H9 (cell line): Measurements from ENCODE around the gene BLMH. TPM values are rescaled to one million over a fixed set of nuclear protein-coding genes. Genes with fewer than 3 reads are reported as not detected.

Source experiments
- DNase-seq: peaks from one replicate; pipeline ENCODE4 v3.0.0-alpha.2; 2017
- H2AFZ ChIP-seq: one replicate; pipeline ENCODE4 v1.6.1; 2013; ENCODE audit warnings: mild to moderate bottlenecking, low read length, control low read depth, moderate library complexity
- H2AK5ac ChIP-seq: 2 replicates; pipeline ENCODE4 v1.6.1; 2013; ENCODE audit warnings: low read length, control low read depth, mixed read lengths; ENCODE audit not compliant: insufficient read length
- H2BK120ac ChIP-seq: one replicate; pipeline ENCODE4 v1.6.1; 2013; ENCODE audit warnings: low read depth, mild to moderate bottlenecking, low read length, control low read depth, inconsistent platforms; ENCODE audit not compliant: poor library complexity, severe bottlenecking
- H2BK12ac ChIP-seq: 2 replicates; pipeline ENCODE4 v1.6.1; 2013; ENCODE audit warnings: low read length, control low read depth, mixed read lengths, low read depth; ENCODE audit not compliant: insufficient read length
- H2BK15ac ChIP-seq: 2 replicates; pipeline ENCODE4 v1.6.1; 2013; ENCODE audit warnings: low read depth, low read length, control low read depth
- H2BK20ac ChIP-seq: one replicate; pipeline ENCODE4 v1.6.1; 2013; ENCODE audit warnings: low read depth, mild to moderate bottlenecking, low read length, control low read depth, inconsistent platforms; ENCODE audit not compliant: poor library complexity, severe bottlenecking
- H2BK5ac ChIP-seq: 2 replicates; pipeline ENCODE4 v1.6.1; 2013; ENCODE audit warnings: low read length, control low read depth, mixed read lengths; ENCODE audit not compliant: insufficient read length
- H3K14ac ChIP-seq: 2 replicates; pipeline ENCODE4 v1.6.1; 2013; ENCODE audit warnings: low read length, control low read depth; ENCODE audit not compliant: insufficient read depth
- H3K18ac ChIP-seq: 2 replicates; pipeline ENCODE4 v1.6.1; 2013; ENCODE audit warnings: low read depth, mild to moderate bottlenecking, mixed read lengths, low read length, control low read depth; ENCODE audit not compliant: insufficient read length
- H3K23ac ChIP-seq: 2 replicates; pipeline ENCODE4 v1.6.1; 2013; ENCODE audit warnings: low read length, control low read depth, mixed read lengths, low read depth; ENCODE audit not compliant: insufficient read length
- H3K23me2 ChIP-seq: 2 replicates; pipeline ENCODE4 v1.6.1; 2013; ENCODE audit warnings: low read depth, mild to moderate bottlenecking, mixed read lengths, low read length, control low read depth; ENCODE audit not compliant: insufficient read length, poor library complexity, severe bottlenecking
- H3K27ac ChIP-seq: 2 replicates; pipeline ENCODE4 v1.5.1; 2013; ENCODE audit warnings: low read length, control low read depth, mixed read lengths, low read depth; ENCODE audit not compliant: insufficient read length
- H3K27me3 ChIP-seq: 2 replicates; pipeline ENCODE4 v1.6.1; 2013; ENCODE audit warnings: low read length, control low read depth, inconsistent platforms; ENCODE audit not compliant: insufficient read depth
- H3K4ac ChIP-seq: 2 replicates; pipeline ENCODE4 v1.6.1; 2013; ENCODE audit warnings: low read depth, mild to moderate bottlenecking, control low read depth, inconsistent platforms, low read length, moderate library complexity
- H3K4me1 ChIP-seq: 2 replicates; pipeline ENCODE4 v1.6.1; 2013; ENCODE audit warnings: low read length, control low read depth, inconsistent platforms; ENCODE audit not compliant: insufficient read depth
- H3K4me2 ChIP-seq: 2 replicates; pipeline ENCODE4 v1.6.1; 2013; ENCODE audit warnings: low read length, control low read depth, mixed read lengths; ENCODE audit not compliant: insufficient read length, insufficient read depth
- H3K56ac ChIP-seq: 2 replicates; pipeline ENCODE4 v1.6.1; 2013; ENCODE audit warnings: low read depth, mild to moderate bottlenecking, mixed read lengths, low read length, control low read depth; ENCODE audit not compliant: insufficient read length
- H3K79me1 ChIP-seq: 2 replicates; pipeline ENCODE4 v1.6.1; 2013; ENCODE audit warnings: low read depth, mild to moderate bottlenecking, moderate library complexity, low read length, control low read depth, inconsistent platforms; ENCODE audit not compliant: insufficient read depth, poor library complexity, severe bottlenecking
- H3K79me2 ChIP-seq: 2 replicates; pipeline ENCODE4 v1.6.1; 2013; ENCODE audit warnings: low read length, control low read depth, inconsistent platforms; ENCODE audit not compliant: insufficient read depth
- H3K9ac ChIP-seq: 2 replicates; pipeline ENCODE4 v1.6.1; 2013; ENCODE audit warnings: low read length, control low read depth, mixed read lengths; ENCODE audit not compliant: insufficient read length; ENCODE audit errors: extremely low read depth
- H3K9me3 ChIP-seq: one replicate; pipeline ENCODE4 v1.6.1; 2013; ENCODE audit warnings: low read depth, low read length, inconsistent platforms; ENCODE audit not compliant: control insufficient read depth
- H3T11ph ChIP-seq: one replicate; pipeline ENCODE4 v1.6.1; 2013; ENCODE audit warnings: mild to moderate bottlenecking, low read length, control low read depth, inconsistent platforms
- H4K20me1 ChIP-seq: one replicate; pipeline ENCODE4 v1.6.1; 2013; ENCODE audit not compliant: control insufficient read depth, insufficient read length, insufficient read depth
- H4K5ac ChIP-seq: 2 replicates; pipeline ENCODE4 v1.6.1; 2013; ENCODE audit warnings: low read depth, mild to moderate bottlenecking, mixed read lengths, low read length, control low read depth; ENCODE audit not compliant: insufficient read length
- H4K8ac ChIP-seq: replicated peaks from 2 replicates; pipeline ENCODE4 v1.6.1; 2013; ENCODE audit warnings: low read length, control low read depth, mixed read lengths, low read depth; ENCODE audit not compliant: insufficient read length
- H4K91ac ChIP-seq: 2 replicates; pipeline ENCODE4 v1.6.1; 2013; ENCODE audit warnings: low read depth, mild to moderate bottlenecking, moderate library complexity, mixed read lengths, low read length, control low read depth; ENCODE audit not compliant: insufficient read length
- H3K27ac Mint-ChIP-seq, 3 experiments: 2 replicates in 2 of 3; 3 replicates in 1 of 3; pipeline ENCODE4 v1.8.0; 2020 to 2021; ENCODE audit warnings: mixed read lengths in 3 of 3, mild to moderate bottlenecking in 1 of 3, moderate library complexity in 1 of 3
- H3K27me3 Mint-ChIP-seq: 2 replicates; pipeline ENCODE4 v1.8.0; 2021; ENCODE audit warnings: low read depth, mild to moderate bottlenecking, moderate library complexity, mixed read lengths
- H3K36me3 Mint-ChIP-seq, 3 experiments: 2 replicates in 2 of 3; 3 replicates in 1 of 3; pipeline ENCODE4 v1.8.0; 2020 to 2021; ENCODE audit warnings: low read depth in 3 of 3, mixed read lengths in 3 of 3; ENCODE audit not compliant: insufficient read depth in 1 of 3
- H3K4me1 Mint-ChIP-seq, 2 experiments: 2 replicates each; pipeline ENCODE4 v1.8.0; 2020; ENCODE audit warnings: mixed read lengths in 2 of 2
- H3K4me3 Mint-ChIP-seq, 2 experiments: 2 replicates in 1 of 2; 3 replicates in 1 of 2; pipeline ENCODE4 v1.8.0; 2020 to 2021; ENCODE audit warnings: mild to moderate bottlenecking in 2 of 2, mixed read lengths in 2 of 2, moderate library complexity in 1 of 2
- H3K9me3 Mint-ChIP-seq, 2 experiments: 2 replicates in 1 of 2; 3 replicates in 1 of 2; pipeline ENCODE4 v1.8.0; 2020; ENCODE audit warnings: mild to moderate bottlenecking in 2 of 2, mixed read lengths in 2 of 2, moderate library complexity in 1 of 2
- CTCF ChIP-seq: fragments of 200-600 bp; sonication (generic); conservative IDR thresholded peaks from 3 replicates; pipeline ENCODE4 v1.8.0; 2021; ENCODE audit warnings: antibody characterized with exemption, mild to moderate bottlenecking
- WGBS: extraction: QIAGEN DNeasy Blood & Tissue Kit; methylation state at CpG from one replicate; pipeline ENCODE4 v1.1.7; 2013; ENCODE audit warnings: missing lambda C conversion rate, low lambda C conversion rate, mixed read lengths; ENCODE audit not compliant: insufficient read length; ENCODE audit errors: extremely low coverage; 5-methylcytosine and 5-hydroxymethylcytosine counted together
- total RNA-seq: library from RNA; stranded (reverse); gene quantifications from 2 replicates; pipeline ENCODE4 v1.2.1, GENCODE V29; 2021

The BLMH gene
- total RNA-seq, 1 experiment from 2014 or later = 74.7 TPM

DNA sequence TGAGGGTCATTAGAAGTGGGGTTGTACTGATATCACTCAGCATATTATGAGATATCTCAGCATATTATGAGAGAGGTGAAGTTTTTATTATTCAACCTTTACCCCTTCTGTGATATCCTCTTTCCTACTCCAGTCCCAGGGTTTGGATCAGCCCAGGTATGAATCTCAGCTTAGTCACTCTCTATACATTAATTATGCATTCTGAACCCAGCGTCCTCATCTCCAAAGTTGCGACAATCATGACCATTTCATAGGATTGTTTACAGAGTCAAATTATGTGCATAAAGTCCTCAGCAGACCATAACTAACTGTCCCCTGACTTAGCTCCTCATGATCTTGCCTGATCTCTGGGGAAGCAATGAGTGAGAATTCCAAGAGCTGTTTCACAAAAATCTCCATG is 20.5 kb upstream of the BLMH start:
- Histone ChIP-seq H2AK5ac (no peak overlapping the region), H4K5ac (no peak overlapping the region), H3K79me2 (no peaks in the 10 kb centered on the region), H3K9me3 (no peaks in the 10 kb centered on the region), H3K14ac (no peak overlapping the region), H2BK12ac (no peak overlapping the region), H2AFZ (no peak overlapping the region), H3K23me2 (no peaks in the 10 kb centered on the region), H4K8ac (no peak overlapping the region), H3K27me3 (no peaks in the 10 kb centered on the region), H3T11ph (no peak overlapping the region), H3K23ac (no peak overlapping the region), H3K27ac (no peak overlapping the region), H2BK5ac (no peak overlapping the region), H2BK15ac (no peak overlapping the region), H3K79me1 (no peaks in the 10 kb centered on the region), H3K9ac (no peak overlapping the region), H4K91ac (no peak overlapping the region), H3K4me2 (no peak overlapping the region), H2BK120ac (no peak overlapping the region), H3K18ac (no peak overlapping the region), H2BK20ac (no peak overlapping the region), H3K4me1 (no peaks in the 10 kb centered on the region), H3K56ac (no peak overlapping the region), H4K20me1 (no peaks in the 10 kb centered on the region), H3K4ac (no peak overlapping the region)
- Mint-ChIP-seq H3K27me3 (peaks cover 7% of the 10 kb centered on the region; the same call in 1 of the 2 replicates), H3K27ac (no peak overlapping the region), H3K4me3 (no peak overlapping the region), H3K4me1 (no peaks in the 10 kb centered on the region), H3K9me3 (no peaks in the 10 kb centered on the region), H3K36me3 (no peaks in the 10 kb centered on the region)
- TF ChIP-seq CTCF = no peak
- WGBS = no CpG with 5 or more reads among the region's 2 CpGs
- no peak for DNase-seq
